A673 (cell line): ENCODE data around the gene CARD9. TPM values are rescaled to one million over a fixed set of nuclear protein-coding genes. Genes with fewer than 3 reads are reported as not detected.
A peak's percentile ranks its signal among the peaks of the same experiment; 100 is the strongest.

Source experiments
- BruUV-seq: library from RNA; stranded (reverse); fragments of 400-500 nt; replicated peaks from 2 replicates; lab custom pipeline; 2021; lab: Mats Ljungman, UMichigan
- CTCF ChIA-PET: fragments of 300-600 bp; sonication (Branson Sonifier 250); formaldehyde crosslinking; loops from one replicate; lab custom pipeline; 2022; ENCODE audit warnings: antibody characterized with exemption; lab: Charles Lee
- POLR2A ChIA-PET: fragments of 300-600 bp; sonication (Branson Sonifier 250); formaldehyde crosslinking; loops from one replicate; lab custom pipeline; 2022; ENCODE audit warnings: antibody characterized with exemption; ENCODE audit not compliant: low non-redundant PET; lab: Charles Lee
- DNase-seq: peaks from one replicate; pipeline ENCODE4 v3.0.0-alpha.2; 2015; ENCODE audit warnings: low spot score
- H3K27ac ChIP-seq: fragments of 200-600 bp; sonication (generic); 2 replicates; pipeline ENCODE4 v1.5.1; 2016; ENCODE audit warnings: mixed run types, low read depth, mild to moderate bottlenecking, mixed read lengths, antibody characterized with exemption, low read length; ENCODE audit not compliant: poor library complexity, severe bottlenecking
- H3K27me3 ChIP-seq: fragments of 200-600 bp; sonication (generic); replicated peaks from 2 replicates; pipeline ENCODE4 v1.6.1; 2017; ENCODE audit warnings: mixed run types, low read depth, mild to moderate bottlenecking, mixed read lengths, antibody characterized with exemption, low read length; ENCODE audit not compliant: insufficient read depth, poor library complexity
- H3K36me3 ChIP-seq: fragments of 200-600 bp; sonication (generic); 2 replicates; pipeline ENCODE4 v1.6.1; 2016; ENCODE audit warnings: mixed run types, mild to moderate bottlenecking, mixed read lengths, antibody characterized with exemption, low read length; ENCODE audit not compliant: insufficient read depth, poor library complexity, severe bottlenecking
- H3K4me1 ChIP-seq: fragments of 200-600 bp; sonication (generic); 2 replicates; pipeline ENCODE4 v1.6.1; 2017; ENCODE audit warnings: mixed run types, mild to moderate bottlenecking, mixed read lengths, antibody characterized with exemption, low read length; ENCODE audit not compliant: insufficient read depth, poor library complexity, severe bottlenecking
- H3K4me3 ChIP-seq: fragments of 200-600 bp; sonication (generic); 2 replicates; pipeline ENCODE4 v1.5.1; 2016; ENCODE audit warnings: low read depth, mixed run types, mild to moderate bottlenecking, mixed read lengths, low read length; ENCODE audit not compliant: poor library complexity, severe bottlenecking
- H3K9me3 ChIP-seq: fragments of 200-600 bp; sonication (generic); 2 replicates; pipeline ENCODE4 v1.6.1; 2016; ENCODE audit warnings: mixed run types, low read depth, mild to moderate bottlenecking, mixed read lengths, antibody characterized with exemption, low read length; ENCODE audit not compliant: poor library complexity, severe bottlenecking
- EZH2 ChIP-seq: fragments of 200-600 bp; sonication (generic); IDR thresholded peaks from 2 replicates; pipeline ENCODE4 v1.6.1; 2017; ENCODE audit warnings: borderline replicate concordance, low read depth, mild to moderate bottlenecking, mixed read lengths, antibody characterized with exemption, low read length; ENCODE audit not compliant: poor library complexity, severe bottlenecking
- intact Hi-C: fragments of 100-400 bp; cut with micrococcal nuclease; formaldehyde crosslinking; loops from one replicate; pipeline ENCODE4 v1.10.0; 2022; ENCODE audit not compliant: unreplicated experiment
- total RNA-seq: library from RNA; stranded (reverse); gene quantifications from 2 replicates; pipeline ENCODE4 v1.2.3, GENCODE V29; 2021
- TF ChIP-seq, protein P1 (sequence below): fragments of 300-800, 200-600 bp; sonication (generic); conservative IDR thresholded peaks from 2 replicates; pipeline ENCODE4 v1.5.1; 2017; ENCODE audit warnings: low read depth, mild to moderate bottlenecking, antibody characterized with exemption, low read length, moderate library complexity, mixed read lengths

CARD9 gene
- total RNA-seq, 1 experiment from 2014 or later, result 5.4 TPM

DNA sequence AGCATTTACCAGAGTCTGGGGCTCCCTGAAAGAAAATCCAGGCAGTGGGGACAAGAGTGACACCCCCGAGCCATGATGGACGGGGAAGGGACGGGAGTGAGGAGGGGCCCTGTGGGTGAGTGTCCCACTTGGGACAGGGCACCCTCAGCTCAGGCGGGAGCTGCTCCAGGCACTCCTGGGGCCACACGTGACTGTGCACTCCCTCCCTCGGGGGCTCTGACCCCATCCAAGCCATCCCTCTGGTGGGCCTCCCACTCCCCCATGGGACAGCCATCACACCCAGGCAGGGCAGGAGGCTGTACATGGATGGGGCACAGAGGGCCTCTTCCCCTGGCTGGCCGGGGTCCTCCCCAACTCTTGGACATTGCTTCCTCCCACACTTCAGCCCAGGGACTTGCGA lies 3.0 kb upstream of the CARD9 start:
- ChIA-PET CTCF (no interaction called here), POLR2A (no interaction called here)
- DNase-seq, result no peak
- H3K4me1 ChIP-seq, result no peaks in the 10 kb centered on the region
- no TSS peak for BruUV-seq
- no peak overlapping the region for H3K27ac ChIP-seq
- no peak overlapping the region for H3K4me3 ChIP-seq
- TF ChIP-seq, protein P1, sequence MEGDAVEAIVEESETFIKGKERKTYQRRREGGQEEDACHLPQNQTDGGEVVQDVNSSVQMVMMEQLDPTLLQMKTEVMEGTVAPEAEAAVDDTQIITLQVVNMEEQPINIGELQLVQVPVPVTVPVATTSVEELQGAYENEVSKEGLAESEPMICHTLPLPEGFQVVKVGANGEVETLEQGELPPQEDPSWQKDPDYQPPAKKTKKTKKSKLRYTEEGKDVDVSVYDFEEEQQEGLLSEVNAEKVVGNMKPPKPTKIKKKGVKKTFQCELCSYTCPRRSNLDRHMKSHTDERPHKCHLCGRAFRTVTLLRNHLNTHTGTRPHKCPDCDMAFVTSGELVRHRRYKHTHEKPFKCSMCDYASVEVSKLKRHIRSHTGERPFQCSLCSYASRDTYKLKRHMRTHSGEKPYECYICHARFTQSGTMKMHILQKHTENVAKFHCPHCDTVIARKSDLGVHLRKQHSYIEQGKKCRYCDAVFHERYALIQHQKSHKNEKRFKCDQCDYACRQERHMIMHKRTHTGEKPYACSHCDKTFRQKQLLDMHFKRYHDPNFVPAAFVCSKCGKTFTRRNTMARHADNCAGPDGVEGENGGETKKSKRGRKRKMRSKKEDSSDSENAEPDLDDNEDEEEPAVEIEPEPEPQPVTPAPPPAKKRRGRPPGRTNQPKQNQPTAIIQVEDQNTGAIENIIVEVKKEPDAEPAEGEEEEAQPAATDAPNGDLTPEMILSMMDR, result no peak
- no peak for TF ChIP-seq EZH2
- H3K27me3 ChIP-seq, result no peaks in the 10 kb centered on the region
- peaks cover 23% of the 10 kb centered on the region for H3K36me3 ChIP-seq
- no peaks in the 10 kb centered on the region for H3K9me3 ChIP-seq
- intact Hi-C loops, result no loop called here

DNA sequence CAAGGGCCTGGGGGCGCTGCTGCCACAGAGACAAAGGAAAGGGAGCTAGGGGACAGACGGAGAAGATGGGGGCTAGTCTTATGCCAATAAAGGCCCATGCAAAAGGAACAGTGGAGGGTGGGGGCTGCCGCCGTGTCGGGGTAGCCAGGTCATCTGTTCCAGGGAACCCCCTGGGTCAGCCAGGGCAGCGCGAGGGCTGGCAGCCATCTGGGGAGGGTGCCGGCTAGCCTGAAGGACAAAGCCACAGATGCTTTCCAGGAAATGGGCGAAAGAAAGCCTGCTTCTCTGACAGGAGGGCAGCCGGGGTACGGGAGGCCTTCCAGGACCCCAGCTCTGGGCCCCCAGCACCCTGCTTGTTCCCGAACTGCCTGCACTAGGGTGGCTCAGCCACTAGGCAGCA lies 1.6 kb upstream of the CARD9 start:
- no peaks in the 10 kb centered on the region for H3K9me3 ChIP-seq
- no peak overlapping the region for H3K27ac ChIP-seq
- intact Hi-C loops, result no loop called here
- CTCF ChIA-PET, result no interaction called here
- no peak overlapping the region for H3K4me3 ChIP-seq
- H3K36me3 ChIP-seq, result peaks cover 10% of the 10 kb centered on the region
- DNase-seq, result no peak
- TF ChIP-seq EZH2, result no peak
- TF ChIP-seq, protein P1, result no peak
- BruUV-seq, result no TSS peak
- no peaks in the 10 kb centered on the region for H3K27me3 ChIP-seq
- POLR2A ChIA-PET, result no interaction called here
- H3K4me1 ChIP-seq, result no peaks in the 10 kb centered on the region

DNA sequence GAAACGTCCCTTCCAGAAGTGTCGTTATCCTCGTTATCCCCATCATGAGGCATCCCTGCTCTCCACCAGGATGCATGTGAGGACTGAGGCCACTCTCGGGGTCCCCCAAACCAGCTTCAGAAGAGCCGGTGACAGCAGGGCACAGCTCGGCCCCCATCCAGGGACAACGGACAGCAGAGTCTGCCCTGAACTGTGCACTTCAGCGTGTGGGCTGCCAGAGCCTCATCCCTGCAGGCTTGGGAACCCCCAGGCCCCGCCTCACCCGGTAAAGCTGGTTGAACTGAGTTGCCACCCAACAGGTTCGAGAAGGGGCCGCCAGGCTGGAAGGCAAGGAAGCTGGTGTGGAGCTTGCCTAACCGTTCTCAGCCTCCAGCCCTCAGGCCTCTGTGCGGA lies 710 bp upstream of the CARD9 start:
- BruUV-seq, result no TSS peak
- Histone ChIP-seq H3K9me3 (no peaks in the 10 kb centered on the region), H3K4me3 (no peak overlapping the region), H3K4me1 (no peaks in the 10 kb centered on the region), H3K27ac (no peak overlapping the region), H3K27me3 (no peaks in the 10 kb centered on the region), H3K36me3 (peaks cover 5% of the 10 kb centered on the region)
- DNase-seq, result no peak
- POLR2A ChIA-PET, result no interaction called here
- CTCF ChIA-PET, result no interaction called here
- TF ChIP-seq EZH2, result no peak
- intact Hi-C loops, result no loop called here

DNA sequence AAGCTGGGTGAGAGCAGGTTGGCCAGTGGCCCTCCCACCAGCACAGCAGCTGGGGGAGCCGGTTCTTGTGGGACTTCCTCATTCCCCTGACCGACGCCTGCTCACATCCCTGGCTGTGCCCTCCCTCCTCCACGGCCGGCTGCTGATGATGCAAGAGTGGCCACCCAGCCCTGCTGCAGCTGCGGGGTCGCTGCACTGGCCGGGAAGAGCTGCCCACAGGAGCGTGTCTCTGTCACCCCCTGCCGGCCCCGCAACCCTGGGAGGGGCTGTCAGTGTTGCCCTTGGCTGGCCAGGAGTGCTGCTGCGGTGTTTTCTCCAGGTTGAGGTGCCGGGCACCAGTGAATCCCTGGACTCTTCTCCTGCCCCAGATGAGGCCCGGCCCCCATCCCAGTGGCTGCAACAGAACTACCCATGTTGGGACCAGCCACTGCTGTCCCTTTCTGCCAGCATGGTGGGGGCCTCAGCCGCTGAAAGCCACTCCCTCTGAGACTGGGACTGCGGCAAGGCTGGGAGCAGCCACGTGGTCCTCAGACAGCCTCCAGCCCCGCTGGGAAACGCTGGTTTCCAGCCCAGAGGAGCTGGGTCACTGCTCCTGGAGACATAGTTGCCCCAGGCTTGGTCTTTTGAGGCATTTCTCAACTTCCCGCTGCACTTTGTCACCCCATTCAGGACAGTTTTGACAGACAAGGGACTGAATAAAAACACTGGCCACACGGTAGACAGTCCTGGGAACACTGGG lies 739 bp downstream of the CARD9 start:
- POLR2A ChIA-PET, result interaction anchor here (0.7 kb wide), 1 partner anchor 23 kb away, joined by 3 read pairs; no protein-coding TSS in a partner anchor
- BruUV-seq, result no TSS peak
- intact Hi-C loops, result no loop called here

More for the DNA sequence above, 739 bp downstream of the CARD9 start:
- H3K4me3 ChIP-seq, result no peak overlapping the region
- H3K9me3 ChIP-seq, result no peaks in the 10 kb centered on the region
- H3K36me3 ChIP-seq, result no peaks in the 10 kb centered on the region
- peak overlapping the region; percentile 37 for H3K27ac ChIP-seq
- TF ChIP-seq EZH2, result no peak
- TF ChIP-seq, protein P1, result no peak
- no peak for DNase-seq
- H3K27me3 ChIP-seq, result no peaks in the 10 kb centered on the region
- H3K4me1 ChIP-seq, result no peaks in the 10 kb centered on the region
- CTCF ChIA-PET, result no interaction called here
